Neuronal stem cell (in vitro differentiated cells): ENCODE data around the gene EFNA1.
A peak's percentile ranks its signal among the peaks of the same experiment; 100 is the strongest.

ENCODE experiments used
- DNase-seq: peaks from one replicate; pipeline ENCODE4 v3.0.0-alpha.2; 2013; ENCODE audit warnings: low spot score
- H2AFZ ChIP-seq: one replicate; pipeline ENCODE4 v1.6.1; 2013; ENCODE audit warnings: mild to moderate bottlenecking, low read length, inconsistent platforms
- H2AK5ac ChIP-seq: 2 replicates; pipeline ENCODE4 v1.6.1; 2013; ENCODE audit warnings: low read depth, mild to moderate bottlenecking, inconsistent platforms, low read length, moderate library complexity, mixed read lengths
- H2BK120ac ChIP-seq: 2 replicates; pipeline ENCODE4 v1.6.1; 2013; ENCODE audit warnings: low read depth, mild to moderate bottlenecking, inconsistent platforms, low read length, moderate library complexity, mixed read lengths
- H2BK12ac ChIP-seq: one replicate; pipeline ENCODE4 v1.6.1; 2013; ENCODE audit warnings: low read length, inconsistent platforms
- H2BK15ac ChIP-seq: 2 replicates; pipeline ENCODE4 v1.6.1; 2013; ENCODE audit warnings: mild to moderate bottlenecking, low read length, inconsistent platforms, mixed read lengths
- H2BK5ac ChIP-seq: one replicate; pipeline ENCODE4 v1.6.1; 2013; ENCODE audit warnings: inconsistent platforms, mild to moderate bottlenecking, low read length, moderate library complexity
- H3K14ac ChIP-seq: one replicate; pipeline ENCODE4 v1.6.1; 2013; ENCODE audit warnings: low read length, inconsistent platforms
- H3K18ac ChIP-seq: 2 replicates; pipeline ENCODE4 v1.6.1; 2013; ENCODE audit warnings: low read length, inconsistent platforms
- H3K23ac ChIP-seq: 2 replicates; pipeline ENCODE4 v1.6.1; 2013; ENCODE audit warnings: low read depth, mild to moderate bottlenecking, mixed read lengths, low read length, inconsistent platforms; ENCODE audit not compliant: poor library complexity
- H3K27ac ChIP-seq: replicated peaks from 3 replicates; pipeline ENCODE4 v1.5.1; 2013; ENCODE audit warnings: low read length, inconsistent platforms
- H3K27me3 ChIP-seq, 3 experiments: 2 replicates each; pipeline ENCODE4 v1.6.1; 2013; ENCODE audit warnings: low read length in 3 of 3, mild to moderate bottlenecking in 2 of 3, inconsistent platforms in 1 of 3, low read depth in 1 of 3, mixed read lengths in 1 of 3, moderate library complexity in 1 of 3; ENCODE audit not compliant: control insufficient read depth in 3 of 3, insufficient read depth in 3 of 3
- H3K36me3 ChIP-seq, 2 donors: replicated peaks in 1 of 2; 2 replicates each; pipeline ENCODE4 v1.6.1; 2013; ENCODE audit warnings: low read length in 2 of 2; ENCODE audit not compliant: control insufficient read depth in 2 of 2, insufficient read depth in 2 of 2
- H3K4ac ChIP-seq: 2 replicates; pipeline ENCODE4 v1.6.1; 2013; ENCODE audit warnings: inconsistent platforms, mild to moderate bottlenecking, low read length, moderate library complexity
- H3K4me1 ChIP-seq, 2 donors: 1 replicate in 1 of 2; 2 replicates in 1 of 2; pipeline ENCODE4 v1.6.1; 2013; ENCODE audit warnings: low read length in 2 of 2, low read depth in 1 of 2; ENCODE audit not compliant: control insufficient read depth in 2 of 2, insufficient read depth in 1 of 2
- H3K4me2 ChIP-seq: one replicate; pipeline ENCODE4 v1.6.1; 2013; ENCODE audit warnings: mild to moderate bottlenecking, low read length, inconsistent platforms; ENCODE audit not compliant: insufficient read depth, poor library complexity, severe bottlenecking
- H3K4me3 ChIP-seq, 2 donors: 2 replicates each; pipeline ENCODE4 v1.5.1; 2013; ENCODE audit warnings: low read length in 2 of 2, mild to moderate bottlenecking in 2 of 2, inconsistent platforms in 1 of 2, moderate library complexity in 1 of 2
- H3K79me1 ChIP-seq: one replicate; pipeline ENCODE4 v1.6.1; 2013; ENCODE audit warnings: low read depth, mild to moderate bottlenecking, inconsistent platforms, low read length, moderate library complexity
- H3K9ac ChIP-seq: one replicate; pipeline ENCODE4 v1.6.1; 2013; ENCODE audit warnings: mild to moderate bottlenecking, low read depth, low read length, inconsistent platforms; ENCODE audit not compliant: poor library complexity
- H3K9me3 ChIP-seq, 2 donors: replicated peaks in 1 of 2; 2 replicates each; pipeline versions ENCODE3 to v1.6.1; 2013; ENCODE audit warnings: low read length in 2 of 2, mild to moderate bottlenecking in 2 of 2, inconsistent platforms in 1 of 2, low read depth in 1 of 2, mixed read lengths in 1 of 2, moderate library complexity in 1 of 2; ENCODE audit not compliant: control insufficient read depth in 2 of 2, insufficient read depth in 1 of 2
- H4K8ac ChIP-seq: one replicate; pipeline ENCODE4 v1.6.1; 2013; ENCODE audit warnings: low read depth, mild to moderate bottlenecking, inconsistent platforms, low read length, moderate library complexity
- H4K91ac ChIP-seq: one replicate; pipeline ENCODE4 v1.6.1; 2013; ENCODE audit warnings: low read length, low read depth, mild to moderate bottlenecking, inconsistent platforms; ENCODE audit not compliant: poor library complexity
- WGBS, 2 donors: extraction: QIAGEN DNeasy Blood & Tissue Kit; methylation state at CpG; one replicate each; pipeline ENCODE4 v1.1.7; 2013; ENCODE audit warnings: missing lambda C conversion rate in 2 of 2, mixed read lengths in 1 of 2; ENCODE audit not compliant: insufficient read length in 2 of 2, insufficient replicate concordance in 1 of 2; ENCODE audit errors: extremely low coverage in 2 of 2; 5-methylcytosine and 5-hydroxymethylcytosine counted together

The EFNA1 gene

GRCh38 chr1:155079487-155080311 lies 48.0 kb upstream of the EFNA1 start:
- no peak for DNase-seq
- H3K27ac ChIP-seq = no peak overlapping the region
- H2BK12ac ChIP-seq = peak overlapping the region; percentile 69
- peak overlapping the region; percentile 98 for H3K18ac ChIP-seq
- peaks cover 30 to 54% (median 37%) of the 10 kb centered on the region in 3 experiments for H3K27me3 ChIP-seq
- peak overlapping the region; percentile 90 for H3K23ac ChIP-seq
- H2AK5ac ChIP-seq = peak overlapping the region; percentile 86
- H3K4me2 ChIP-seq = peak overlapping the region; percentile 98
- no peaks in the 10 kb centered on the region for H3K36me3 ChIP-seq
- peaks cover 0 to 2% of the 10 kb centered on the region in 2 donors for H3K9me3 ChIP-seq
- no peaks in the 10 kb centered on the region for H3K79me1 ChIP-seq
- peak overlapping the region; percentile 74 to 88 for H3K4me3 ChIP-seq
- peak overlapping the region; percentile 80 for H2AFZ ChIP-seq
- peak overlapping the region; percentile 23 for H2BK120ac ChIP-seq
- WGBS, 2 donors = no CpG with 5 or more reads among the region's 67 CpGs
- peak overlapping the region; percentile 88 for H2BK15ac ChIP-seq
- no peak overlapping the region for H4K91ac ChIP-seq
- no peak overlapping the region for H3K4ac ChIP-seq
- H3K14ac ChIP-seq = peak overlapping the region; percentile 28
- H3K9ac ChIP-seq = peak overlapping the region; percentile 93
- peaks cover 30 to 50% of the 10 kb centered on the region in 2 donors for H3K4me1 ChIP-seq
- H4K8ac ChIP-seq = no peak overlapping the region
- peak overlapping the region; percentile 44 for H2BK5ac ChIP-seq

DNA sequence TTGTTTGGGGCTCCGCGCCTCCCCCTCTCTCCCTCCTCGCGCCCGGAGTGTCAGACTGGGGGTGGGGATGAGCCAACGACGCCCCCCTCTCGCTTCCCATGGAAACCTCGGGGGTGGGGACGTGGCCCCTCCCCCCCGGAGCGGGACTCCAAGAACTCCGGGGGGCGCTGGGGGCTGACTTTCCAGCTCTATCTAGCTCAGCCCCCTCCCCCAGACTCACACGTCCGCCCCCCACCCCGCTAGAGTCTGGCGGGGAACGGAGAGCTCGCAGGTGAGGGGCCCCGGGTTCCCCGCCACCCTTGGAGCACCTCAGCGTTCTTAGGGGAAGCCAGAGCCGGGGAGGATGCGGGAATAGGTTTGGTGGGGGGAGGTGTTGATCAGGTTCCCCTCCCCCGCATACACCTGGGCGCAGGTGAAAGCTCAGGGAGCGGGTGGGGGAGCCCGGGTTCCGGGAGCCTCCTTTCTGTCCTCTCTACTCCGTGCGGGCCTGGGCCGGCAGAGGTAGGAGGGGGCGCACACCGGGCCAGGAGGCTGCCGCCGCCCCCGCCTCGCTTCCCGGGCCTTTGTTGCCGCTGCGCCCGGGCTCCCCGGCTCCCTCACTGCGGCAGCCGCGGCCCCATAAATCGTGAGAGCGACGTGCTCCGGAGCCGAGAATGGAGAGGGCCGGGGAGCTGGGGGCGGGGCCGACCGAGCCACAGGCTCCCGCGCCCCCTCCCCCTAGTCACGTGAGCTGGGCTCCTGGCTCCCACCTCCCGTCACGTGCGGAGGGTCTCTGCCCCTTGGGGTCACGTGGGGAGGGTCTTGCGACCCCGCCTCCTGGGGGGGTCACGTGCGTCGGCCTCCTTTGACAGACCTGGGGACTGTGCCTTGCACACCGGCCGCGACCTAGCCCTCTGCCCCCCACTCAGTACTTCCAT lies 47.1 kb upstream of the EFNA1 start:
- Histone ChIP-seq H3K9ac (peak overlapping the region; percentile 93), H3K79me1 (no peaks in the 10 kb centered on the region), H4K8ac (peak overlapping the region; percentile 84), H3K4me1 (peaks cover 32 to 49% of the 10 kb centered on the region in 2 donors), H2BK15ac (peak overlapping the region; percentile 88), H3K4me3 (peak overlapping the region; percentile 74 to 88), H2BK12ac (peak overlapping the region; percentile 78), H3K18ac (peak overlapping the region; percentile 98), H3K4me2 (peak overlapping the region; percentile 98), H2AK5ac (peak overlapping the region; percentile 86), H3K27ac (no peak overlapping the region), H3K36me3 (no peaks in the 10 kb centered on the region), H3K4ac (no peak overlapping the region), H3K27me3 (peaks cover 30 to 54% (median 37%) of the 10 kb centered on the region in 3 experiments), H2AFZ (peak overlapping the region; percentile 80), H3K23ac (peak overlapping the region; percentile 90), H3K9me3 (peaks cover 0 to 2% of the 10 kb centered on the region in 2 donors), H3K14ac (no peak overlapping the region), H2BK5ac (peak overlapping the region; percentile 44), H4K91ac (no peak overlapping the region), H2BK120ac (peak overlapping the region; percentile 20)
- DNase-seq = peak; percentile 89
- no CpG with 5 or more reads among the region's 71 CpGs for WGBS, 2 donors

GRCh38 chr1:155081472-155082300 lies 46.0 kb upstream of the EFNA1 start:
- Histone ChIP-seq H2BK12ac (peak overlapping the region; percentile 76), H3K9me3 (peaks cover 0 to 2% of the 10 kb centered on the region in 2 donors), H2AFZ (peak overlapping the region; percentile 80), H3K4me3 (peak overlapping the region; percentile 68 to 74), H2BK120ac (no peak overlapping the region), H2BK5ac (no peak overlapping the region), H3K4me2 (peak overlapping the region; percentile 98), H3K4ac (no peak overlapping the region), H2BK15ac (peak overlapping the region; percentile 23), H3K4me1 (peaks cover 39 to 41% of the 10 kb centered on the region in 2 donors), H3K27me3 (peaks cover 30 to 54% (median 37%) of the 10 kb centered on the region in 3 experiments), H3K79me1 (peaks cover 4% of the 10 kb centered on the region), H4K8ac (no peak overlapping the region), H3K9ac (peak overlapping the region; percentile 79), H3K23ac (peak overlapping the region; percentile 53), H4K91ac (no peak overlapping the region), H3K14ac (no peak overlapping the region), H2AK5ac (peak overlapping the region; percentile 76), H3K18ac (peak overlapping the region; percentile 91), H3K27ac (no peak overlapping the region), H3K36me3 (no peaks in the 10 kb centered on the region)
- no peak for DNase-seq
- WGBS, 2 donors = no CpG with 5 or more reads among the region's 68 CpGs
